SKM-1 treated with dmso at 0.1 percent for 144 hours (cell line): Measurements from ENCODE around the gene RORC.
A peak's percentile ranks its signal among the peaks of the same experiment; 100 is the strongest.
"Not testable (repeated sequence)": the region's sequence is repeated elsewhere in the genome, so short reads cannot be mapped to it uniquely, and the experiment has no call there.

Experiments used
- DNase-seq: peaks from one replicate; lab custom pipeline; 2025; ENCODE audit not compliant: unreplicated experiment; lab: John Stamatoyannopoulos, UW

RORC gene

DNA sequence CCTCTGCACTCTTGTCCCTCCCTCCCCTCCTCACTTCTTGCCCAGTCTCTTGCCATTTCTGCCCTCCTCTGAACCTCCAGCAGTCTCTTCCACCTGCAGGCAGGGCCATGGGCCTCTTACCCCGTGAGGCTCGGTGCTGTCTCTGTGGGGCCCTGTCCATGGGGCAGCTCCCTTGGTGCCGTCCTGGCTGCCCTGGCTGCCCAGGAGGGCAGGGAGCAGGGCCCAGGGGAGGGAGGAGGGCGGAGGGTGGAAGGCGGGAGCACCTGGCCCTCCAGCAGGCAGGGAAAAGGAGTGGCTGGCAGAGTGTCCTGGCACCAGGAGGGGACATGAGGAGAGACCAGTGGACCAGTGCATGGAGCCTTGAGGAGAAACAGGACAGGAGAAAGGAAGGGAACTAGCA lies at the start of gene RORC:
Gene RORC (minus strand): TSS at position 198 of the 400 bp plus-strand sequence. CDS start 38 bp downstream, at position 160.
- no peak for DNase-seq

DNA sequence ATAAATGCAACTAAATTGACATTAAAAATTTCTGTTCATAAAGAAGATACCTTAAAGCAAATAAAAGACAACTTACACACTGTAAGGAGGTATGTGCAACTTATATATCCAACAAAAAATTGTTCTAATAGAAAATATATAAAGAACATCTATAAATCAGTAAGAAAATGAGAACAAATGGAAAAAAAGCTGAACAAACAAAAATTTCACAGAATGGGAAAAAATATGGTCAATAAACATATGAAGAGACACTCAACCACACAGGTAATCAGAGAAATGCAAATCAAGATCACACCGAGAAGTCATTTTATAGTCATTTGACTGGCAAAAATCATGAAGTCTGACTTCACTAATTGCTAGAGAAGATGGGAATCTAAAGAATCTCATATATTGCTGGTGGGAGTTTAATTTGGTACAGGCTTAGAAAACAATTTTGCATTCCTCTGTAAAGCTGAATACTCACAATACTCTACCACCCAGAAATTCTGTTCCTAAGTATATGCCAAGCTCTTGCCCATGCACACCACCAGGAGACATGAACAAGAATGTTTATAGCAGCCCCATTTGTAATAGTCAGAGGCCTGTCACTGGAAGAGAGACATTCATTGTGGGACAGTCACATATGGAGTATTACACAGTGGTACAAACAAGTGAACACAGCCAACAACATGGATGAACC lies 44.0 kb upstream of the RORC start:
- DNase-seq = no peak

DNA sequence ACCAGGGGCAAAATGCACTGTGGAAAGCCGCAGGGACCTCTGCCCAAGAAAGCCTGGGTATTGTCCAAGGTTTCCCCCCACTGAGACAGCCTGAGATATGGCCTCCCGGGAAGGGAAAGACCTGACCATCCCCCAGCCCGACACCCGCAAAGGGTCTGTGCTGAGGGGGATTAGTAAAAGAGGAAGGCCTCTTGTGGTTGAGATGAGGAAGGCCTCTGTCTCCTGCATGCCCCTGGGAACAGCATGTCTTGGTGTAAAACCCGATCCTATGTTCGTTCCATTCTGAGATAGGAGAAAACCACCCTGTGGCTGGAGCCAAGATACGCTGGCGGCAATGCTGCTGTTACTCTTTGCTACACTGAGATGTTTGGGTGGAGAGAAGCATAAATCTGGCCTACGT lies 41.2 kb upstream of the RORC start:
- peak; percentile 37 for DNase-seq

DNA sequence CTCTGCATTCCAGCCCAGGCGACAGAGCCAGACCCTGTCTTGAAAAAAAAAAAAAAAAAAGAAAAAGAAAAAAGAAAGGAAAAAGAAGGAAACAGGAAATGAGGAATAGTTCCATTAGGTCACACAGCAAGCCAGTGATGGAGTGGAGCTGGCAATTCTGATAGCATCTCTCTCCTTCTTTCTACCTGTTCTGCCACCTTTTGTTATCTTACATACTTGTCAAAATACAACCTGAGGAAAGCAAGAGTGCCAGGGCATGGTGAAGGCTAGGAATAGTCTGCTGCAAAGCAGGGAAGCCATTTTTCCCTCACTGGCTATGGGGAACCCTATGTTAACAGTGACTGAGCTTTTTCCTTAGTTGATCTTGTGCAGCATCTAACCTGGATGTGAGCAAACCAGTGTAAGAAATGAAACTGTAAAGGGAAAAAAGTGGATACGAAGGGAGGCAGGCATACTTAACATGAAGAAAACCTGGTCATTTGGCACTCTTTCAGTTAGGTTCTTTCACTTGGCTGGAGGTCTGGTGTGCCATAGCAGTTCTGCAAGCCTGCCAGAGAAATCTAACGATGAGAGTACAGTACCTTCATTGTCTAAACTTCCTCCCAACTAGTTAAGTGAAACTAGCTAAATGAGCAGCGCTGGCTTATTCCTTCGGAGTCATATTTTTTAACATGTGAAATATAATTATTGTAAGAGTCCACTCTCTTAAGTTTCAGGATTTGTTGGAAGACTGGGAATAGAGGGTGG lies 39.9 kb upstream of the RORC start:
- no peak for DNase-seq

DNA sequence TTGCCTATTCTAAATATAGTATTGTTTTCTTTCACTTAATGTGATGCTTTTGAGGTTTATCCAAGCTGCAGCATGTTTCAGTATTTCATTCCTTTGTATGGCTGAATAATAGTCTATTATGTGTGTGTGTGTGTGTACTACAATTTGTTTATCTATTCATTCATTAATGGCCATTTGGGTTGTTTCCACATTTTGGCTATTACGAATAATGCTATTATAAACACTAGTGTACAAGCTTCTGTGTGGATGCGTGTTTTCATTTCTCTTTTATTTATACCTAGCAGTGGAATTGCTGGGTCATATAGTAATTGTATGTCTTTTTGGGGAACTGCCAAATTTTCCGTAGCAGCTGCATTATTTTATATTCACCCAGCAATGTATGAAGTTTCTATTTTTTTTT lies 36.9 kb upstream of the RORC start:
- DNase-seq = no peak

DNA sequence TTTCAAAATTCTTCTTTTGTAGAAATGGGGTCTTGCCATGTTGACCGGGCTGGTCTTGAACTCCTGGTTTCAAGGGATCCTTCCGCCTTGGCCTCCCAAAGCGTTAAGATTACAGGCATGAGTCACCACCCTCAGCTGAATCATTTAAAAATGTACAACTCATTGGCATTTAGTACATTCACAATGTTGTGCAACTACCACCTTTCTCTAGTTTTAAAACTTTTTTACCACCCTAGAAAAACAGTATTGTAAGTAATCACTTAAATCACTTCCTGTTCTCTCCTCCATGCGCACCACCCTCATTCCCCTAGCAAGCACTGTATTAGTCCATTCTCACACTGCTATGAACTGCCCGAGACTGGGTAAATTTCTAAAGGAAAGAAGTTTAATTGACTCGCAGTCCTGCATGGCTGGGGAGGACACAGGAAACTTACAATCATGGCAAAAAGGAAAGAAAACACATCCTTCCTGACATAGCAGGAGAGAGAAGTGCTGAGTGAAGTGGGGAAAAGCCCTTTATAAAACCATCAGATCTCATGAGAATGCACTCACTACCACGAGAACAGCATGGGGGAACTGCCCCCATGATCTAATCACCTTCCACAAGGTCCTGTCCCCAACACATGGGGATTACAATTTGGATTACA lies 36.3 kb upstream of the RORC start:
- DNase-seq = peak; percentile 31

DNA sequence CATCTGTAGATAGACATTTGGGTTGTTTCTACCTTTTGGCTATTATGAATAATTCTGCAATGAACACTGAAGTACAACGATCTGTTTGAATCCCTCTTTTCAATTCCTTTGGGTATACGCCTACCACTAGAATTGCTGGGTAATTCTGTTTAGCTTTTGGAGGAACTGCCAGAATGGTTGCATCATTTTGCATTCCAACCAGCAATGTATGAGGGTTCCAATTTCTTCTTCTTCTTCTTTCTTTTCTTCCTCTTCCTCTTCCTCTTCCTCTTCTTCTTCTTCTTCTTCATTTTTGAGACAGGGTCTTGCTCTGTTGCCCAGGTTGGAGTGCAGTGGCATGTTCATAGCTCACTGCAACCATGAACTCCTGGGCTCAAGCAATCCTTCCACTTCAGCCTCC lies 35.7 kb upstream of the RORC start:
- DNase-seq = peak; percentile 17

DNA sequence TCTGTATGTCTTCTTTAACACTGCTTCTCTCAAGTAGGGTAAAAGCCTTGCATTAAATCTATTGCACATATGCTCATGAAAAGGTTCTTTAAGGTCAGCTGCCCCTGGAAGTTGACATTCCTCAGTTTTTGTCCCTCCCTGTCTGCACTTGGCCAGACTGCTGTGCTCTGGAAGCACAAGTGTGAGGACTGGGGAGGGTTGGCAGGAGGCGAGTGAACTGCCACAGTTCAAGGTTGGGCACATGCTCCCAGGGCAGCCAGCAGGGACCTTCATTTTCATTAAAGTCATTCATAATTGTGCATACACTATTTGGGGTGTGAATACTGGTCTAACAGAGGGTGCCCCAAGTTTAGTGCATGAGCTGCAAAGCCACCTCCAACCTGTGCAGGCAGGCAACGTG lies 32.8 kb upstream of the RORC start:
- no peak for DNase-seq

DNA sequence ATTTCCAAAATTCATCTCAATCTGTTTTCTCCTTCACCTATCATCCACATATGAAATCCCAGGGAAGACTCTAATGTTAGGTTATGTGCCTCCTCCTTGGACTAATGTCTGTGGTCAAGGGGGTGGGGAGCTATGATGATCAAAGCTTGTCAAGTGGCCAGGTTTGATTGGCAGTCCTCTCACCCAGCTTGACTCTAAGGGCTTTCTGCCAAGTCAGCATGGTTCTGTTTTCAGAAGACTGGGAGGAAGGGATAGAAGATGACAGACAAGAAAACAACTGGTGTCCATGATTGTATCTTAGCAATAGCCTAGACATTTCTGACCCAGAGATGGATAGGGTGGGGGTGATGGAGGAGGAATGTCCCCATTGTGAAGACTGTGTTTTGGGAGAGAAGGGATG lies 31.0 kb upstream of the RORC start:
- no peak for DNase-seq

DNA sequence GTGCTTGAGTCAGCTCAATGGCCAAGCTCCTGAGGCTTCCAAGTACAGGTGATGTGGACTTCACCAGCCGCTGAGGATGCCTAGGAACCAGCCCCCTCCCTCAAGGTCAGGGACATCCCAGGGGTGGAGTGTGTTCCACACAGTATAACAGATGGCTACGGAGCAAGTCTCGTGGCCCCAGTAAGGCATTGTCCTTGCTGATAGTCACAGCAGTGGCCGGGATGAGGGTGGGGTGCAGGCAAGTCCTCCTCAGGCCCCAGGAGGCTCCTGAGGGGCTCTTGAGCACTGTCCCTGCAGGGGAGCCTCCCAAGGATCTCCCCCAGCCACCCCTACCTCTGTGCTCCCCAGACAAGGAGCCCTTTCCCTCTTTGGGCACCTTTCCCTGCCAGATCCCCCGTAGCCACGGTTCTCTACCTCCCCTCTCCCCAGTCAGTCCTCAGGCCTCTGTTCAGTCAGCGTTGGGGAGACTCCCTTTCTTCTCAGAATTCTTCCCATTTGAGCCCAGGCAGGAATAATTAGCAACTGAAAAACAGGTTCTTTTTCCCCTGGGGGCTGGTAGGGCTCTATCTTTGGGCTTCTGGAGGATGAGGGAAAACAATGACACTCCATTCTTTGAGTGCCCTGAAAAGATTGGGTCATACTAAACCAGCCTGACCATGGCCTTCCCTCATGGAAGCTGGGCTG lies 29.0 kb upstream of the RORC start:
- DNase-seq = no peak

DNA sequence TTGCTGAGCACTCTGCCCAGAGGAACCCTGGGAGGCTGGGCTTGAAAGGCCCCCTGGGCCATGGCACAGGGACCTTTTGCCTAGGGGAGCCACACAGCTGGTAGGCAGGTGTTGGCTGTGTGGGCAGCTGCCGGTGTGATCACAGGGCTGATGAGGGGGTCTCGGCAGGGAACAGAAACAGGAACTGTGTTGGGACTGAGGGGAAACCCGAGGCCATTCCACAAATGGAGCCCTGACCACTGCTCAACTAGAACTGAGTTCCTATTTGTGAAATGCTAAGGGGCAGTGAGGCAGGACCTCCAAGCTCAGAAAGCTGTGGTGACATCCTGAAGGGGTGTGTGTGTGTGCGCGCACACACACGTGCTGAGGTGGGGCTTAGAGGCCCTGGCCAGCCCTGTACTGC lies 28.3 kb upstream of the RORC start:
- DNase-seq = no peak

DNA sequence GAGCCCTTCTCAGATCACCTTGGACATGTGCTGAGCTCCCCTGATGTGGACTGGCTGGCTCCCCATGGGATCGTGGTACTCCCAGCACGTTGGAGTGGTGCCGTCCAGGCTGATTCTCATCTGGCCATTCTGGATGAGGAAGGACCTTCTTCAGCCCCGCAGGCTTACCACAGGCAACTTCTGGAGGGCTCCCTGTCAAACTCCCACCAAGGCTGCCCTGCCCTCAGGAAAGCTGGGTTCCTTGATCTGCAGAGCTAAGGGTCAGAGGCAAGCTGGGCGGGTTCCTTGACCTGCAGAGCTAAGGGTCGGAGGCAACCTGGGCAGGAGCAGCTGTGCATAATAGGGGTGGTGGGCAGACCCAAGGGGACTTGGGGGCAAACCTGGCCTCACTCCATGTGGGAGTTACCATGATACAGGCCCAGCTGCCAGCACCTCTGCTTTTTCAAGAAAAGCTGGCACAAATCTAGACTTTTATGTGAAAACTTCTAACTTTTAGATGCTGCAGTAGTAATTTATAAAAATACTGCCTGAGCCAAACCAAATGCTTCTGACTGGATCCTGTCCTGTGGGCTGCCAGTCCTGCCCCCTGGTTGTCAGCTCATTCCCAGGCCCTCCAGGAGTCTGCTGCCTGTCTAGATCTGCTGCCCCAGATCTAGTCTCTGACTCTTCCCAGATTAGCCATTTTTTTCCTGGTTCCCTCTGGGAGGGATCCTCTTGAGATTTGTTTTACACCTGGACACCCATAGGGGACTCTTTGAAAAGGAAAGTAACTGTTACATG lies 27.5 kb upstream of the RORC start:
- no peak for DNase-seq

DNA sequence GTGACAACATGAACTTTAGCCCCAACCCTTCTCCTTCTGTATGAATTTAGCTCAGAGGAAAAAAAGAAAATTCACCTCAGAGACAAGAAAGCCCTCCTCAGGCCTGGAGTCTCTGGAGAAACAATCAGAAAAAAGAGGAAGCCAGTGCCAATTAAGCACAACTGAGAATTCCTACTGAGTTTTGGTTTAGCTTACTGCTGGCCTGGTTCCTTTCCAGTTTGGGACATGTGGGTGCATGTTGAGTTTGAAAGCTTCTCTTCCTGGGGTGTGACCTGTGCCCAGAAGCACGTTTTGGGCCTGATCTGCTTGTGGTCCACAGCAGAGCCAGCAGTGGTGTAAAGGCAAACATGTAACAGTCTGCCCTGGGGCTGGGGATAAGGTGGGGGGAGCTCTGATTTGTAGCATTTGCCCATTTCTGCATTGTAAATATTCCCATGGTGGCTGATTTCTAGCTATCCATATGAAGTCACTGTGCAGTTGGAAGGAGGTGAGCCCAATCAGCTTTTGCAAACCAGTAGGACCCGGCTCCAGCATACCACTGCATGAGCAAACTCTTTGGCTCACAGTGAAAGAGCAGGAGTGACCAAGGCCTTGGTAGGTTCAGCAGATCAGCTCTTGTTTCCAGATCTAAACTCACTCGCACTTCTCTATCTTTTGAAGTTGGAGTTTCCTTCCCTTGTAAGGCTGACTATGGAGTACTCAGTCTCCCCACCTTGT lies 26.6 kb upstream of the RORC start:
- DNase-seq = no peak

DNA sequence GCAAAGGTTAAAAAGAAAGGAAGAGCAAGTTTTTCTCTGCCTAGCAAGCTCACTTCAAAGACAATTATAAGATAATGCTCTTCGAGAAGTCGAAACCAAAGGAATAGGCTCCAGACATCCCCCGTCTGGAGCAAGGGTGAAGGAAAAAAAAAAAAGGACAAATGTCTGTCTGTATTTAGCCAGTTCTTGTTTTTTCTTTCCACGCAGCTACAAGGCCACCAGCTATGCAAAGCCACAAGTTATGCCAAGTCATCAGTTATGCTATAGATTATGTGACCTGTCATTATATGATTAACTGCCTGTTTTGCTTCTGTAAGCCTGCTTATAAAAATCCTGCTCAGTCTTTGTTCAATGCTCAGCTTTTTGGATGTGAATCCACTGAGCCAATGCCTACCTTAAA lies 24.3 kb upstream of the RORC start:
- no peak for DNase-seq

DNA sequence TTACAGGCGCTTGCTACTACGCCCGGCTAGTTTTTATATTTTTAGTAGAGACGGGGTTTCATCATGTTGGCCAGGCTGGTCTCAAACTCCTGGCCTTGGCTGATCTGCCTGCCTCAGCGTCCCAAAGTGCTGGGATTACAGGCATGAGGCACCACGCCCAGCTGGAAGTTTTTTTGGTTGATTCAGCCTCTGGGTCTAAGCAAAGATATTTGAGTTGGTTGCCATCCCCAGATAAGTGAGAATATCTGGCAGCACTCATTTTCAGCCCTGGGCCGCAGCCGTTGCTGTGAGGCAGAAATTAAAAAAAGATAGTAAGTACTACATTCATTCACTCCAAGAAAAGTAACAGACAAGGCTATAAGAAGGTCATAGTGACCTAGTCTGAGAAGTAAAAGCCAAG lies 23.9 kb upstream of the RORC start:
- not testable (repeated sequence) for DNase-seq

DNA sequence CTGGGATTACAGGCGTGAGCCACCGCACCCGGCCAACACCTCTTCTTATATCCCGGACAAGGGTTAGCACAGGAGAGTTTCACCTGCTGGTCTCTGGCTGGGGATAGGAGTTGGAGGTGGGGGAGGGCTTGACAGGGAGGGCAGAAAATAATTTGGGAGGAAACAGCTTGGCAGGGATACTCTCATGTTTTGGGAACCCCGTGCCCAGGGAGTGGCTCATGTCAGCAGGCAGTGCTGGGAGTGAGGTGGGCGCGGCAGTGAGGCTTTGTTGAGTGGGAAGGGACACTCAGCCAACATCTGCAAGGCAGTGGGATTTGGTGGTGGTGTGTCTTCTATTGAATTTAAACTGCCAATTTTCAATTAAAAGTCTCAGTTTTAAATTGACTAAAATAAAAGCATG lies 23.1 kb upstream of the RORC start:
- no peak for DNase-seq

DNA sequence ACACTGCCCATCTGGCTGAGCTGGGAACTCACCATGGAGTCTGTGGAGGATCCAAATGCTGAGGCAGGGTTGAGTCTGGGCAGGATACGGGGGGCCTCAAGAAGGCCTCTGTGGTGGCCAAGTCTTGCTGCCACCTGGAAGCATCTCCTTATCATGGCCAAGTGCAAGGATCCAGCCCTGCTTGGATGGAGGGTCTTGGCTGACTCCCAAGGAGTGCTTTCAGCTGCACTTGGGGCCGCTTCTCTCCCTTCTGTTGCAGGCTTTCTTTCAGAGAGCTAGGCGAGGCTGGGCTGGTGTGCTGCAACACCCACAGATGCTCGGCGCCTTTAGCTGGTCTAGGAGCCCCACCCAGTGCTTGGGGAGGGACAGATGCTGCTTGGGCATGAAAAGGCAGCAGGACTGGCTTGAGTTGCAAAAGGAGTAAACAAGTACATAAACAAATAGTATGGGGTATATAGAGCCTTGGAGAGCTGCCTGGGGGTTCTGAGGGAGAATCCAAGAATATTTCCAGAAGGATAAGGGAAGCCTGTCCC lies 21.9 kb upstream of the RORC start, which contains the start of gene THEM5:
Gene THEM5 (minus strand): TSS at position 302 of the 533 bp plus-strand sequence. CDS start 147 bp downstream, at position 155.
- no peak for DNase-seq

DNA sequence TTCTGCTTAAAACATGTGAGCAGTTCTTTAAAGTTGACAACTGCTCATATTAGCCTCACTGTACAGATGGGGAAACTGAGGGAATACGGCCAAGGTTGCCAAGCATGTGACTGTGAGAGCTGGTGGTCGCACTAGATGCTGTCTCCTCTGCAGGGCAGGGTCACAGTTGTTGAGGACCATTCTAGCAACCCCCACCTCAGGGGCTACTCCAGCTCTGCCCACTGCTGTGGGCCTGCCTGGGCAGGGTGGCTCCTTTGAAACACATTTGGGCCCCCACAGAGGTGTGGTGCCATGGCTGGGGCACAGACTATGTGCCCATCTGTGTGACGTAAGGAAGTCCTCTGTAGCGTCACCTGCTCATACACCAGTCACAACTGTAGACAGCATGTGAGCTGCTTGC lies 21.1 kb upstream of the RORC start:
- DNase-seq = no peak

DNA sequence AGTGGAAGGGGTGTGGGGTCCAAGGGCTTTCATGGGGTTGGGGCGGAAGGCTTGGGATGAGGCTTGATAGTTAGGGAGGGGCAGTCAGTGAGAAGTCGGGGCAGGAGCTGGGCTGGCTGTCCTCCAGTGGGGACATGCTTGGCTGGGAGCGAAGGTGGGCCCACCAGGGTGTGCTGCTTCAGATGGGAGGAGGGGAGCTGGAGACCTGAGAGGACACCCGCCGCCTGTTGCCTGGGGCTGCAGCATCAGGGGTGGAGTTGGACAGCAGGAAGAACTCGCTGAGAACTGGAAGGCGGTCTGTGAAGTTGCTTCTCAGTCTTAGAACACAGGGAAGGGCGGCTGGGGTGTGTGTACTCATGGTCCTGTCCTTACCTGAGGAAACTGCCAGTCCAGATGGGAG lies 20.3 kb upstream of the RORC start:
- no peak for DNase-seq

DNA sequence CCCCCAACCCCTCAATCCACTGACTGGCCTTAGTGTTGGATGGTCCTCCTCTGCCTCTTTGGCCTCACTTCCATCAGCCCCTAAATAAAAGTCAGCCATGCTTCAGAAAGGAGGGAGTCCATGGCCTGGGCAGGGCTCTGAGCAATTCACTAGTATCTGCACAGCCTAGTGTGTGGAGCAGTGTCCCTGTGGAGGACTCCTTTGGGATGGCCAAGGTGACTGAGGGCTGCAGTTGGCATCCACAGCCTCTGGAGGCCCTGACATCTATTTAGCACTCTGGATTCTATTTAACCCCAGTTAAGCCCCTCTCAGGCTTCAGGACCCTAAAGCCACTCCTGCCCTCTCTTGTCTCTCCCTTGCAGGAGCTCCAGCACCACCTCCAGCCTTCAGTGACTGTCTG lies 18.3 kb upstream of the RORC start:
- no peak for DNase-seq
